ENCODE measurements around the gene CA12. TPM values are rescaled to one million over a fixed set of nuclear protein-coding genes. Genes with fewer than 3 reads are reported as not detected.

CA12 gene
- total and polyA plus RNA-seq, 12 donors, result under 0.01 to 1.4 (median 0.31) TPM; not detected in 2

DNA sequence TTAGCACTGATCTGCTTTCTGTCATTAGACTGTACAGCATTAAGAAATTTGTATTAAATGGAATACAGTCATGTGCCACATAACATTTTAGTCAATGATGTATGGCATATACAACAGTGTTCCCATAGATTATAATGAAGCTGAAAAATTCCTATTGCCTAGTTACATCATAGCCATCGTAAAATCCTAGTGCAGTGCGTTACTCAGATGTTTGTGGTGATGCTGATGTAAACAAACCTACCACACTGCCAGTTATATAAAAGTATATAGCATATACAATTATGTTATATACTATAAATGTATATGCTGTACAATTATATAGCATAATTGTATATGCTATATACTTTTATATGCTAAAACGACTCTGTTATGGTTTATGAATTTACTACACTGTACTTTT is 62.6 kb downstream of the CA12 start:
- 87 to 93% (median 89%) methylated on average over 3 of the region's 3 CpGs for WGBS, 4 donors
- H3K27ac ChIP-seq, result no peak overlapping the region
- no peaks in the 10 kb centered on the region for H3K4me1 ChIP-seq (replicated peaks in 1 of 2)
- no peaks in the 10 kb centered on the region for H3K36me3 ChIP-seq (replicated peaks in 1 of 2)
- no peaks in the 10 kb centered on the region for H3K9me3 ChIP-seq (replicated peaks in 1 of 3)
- no peak for DNase-seq
- H3K27me3 ChIP-seq, result no peaks in the 10 kb centered on the region
- intact Hi-C loops (cut with DNase I), result no loop called here
- TF ChIP-seq POLR2A (IDR thresholded peaks at IDR 0.05), result no peak
- no peak overlapping the region for H3K4me3 ChIP-seq

DNA sequence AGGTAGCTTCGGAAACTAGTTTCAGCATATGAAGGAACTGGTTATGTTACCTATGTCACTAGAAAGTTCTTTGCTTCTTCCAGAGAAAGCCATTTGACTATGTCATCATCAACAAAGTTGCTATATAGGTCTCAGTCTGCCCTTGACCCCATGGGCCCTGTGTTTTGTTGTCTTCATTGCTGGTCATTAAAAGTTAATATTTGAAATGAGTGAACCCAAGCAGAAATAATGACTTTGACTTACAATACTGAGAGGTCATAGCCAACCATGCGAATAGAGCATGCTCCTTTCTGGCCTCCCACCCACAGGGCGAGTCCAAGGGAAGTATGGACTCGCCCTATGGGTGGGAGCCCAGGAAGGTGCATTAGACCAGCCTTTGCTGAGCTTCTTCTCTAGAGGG is 63.3 kb downstream of the CA12 start:
- Histone ChIP-seq H3K27ac (no peak overlapping the region), H3K4me1 (replicated peaks in 1 of 2) (no peaks in the 10 kb centered on the region), H3K9me3 (replicated peaks in 1 of 3) (no peaks in the 10 kb centered on the region), H3K36me3 (replicated peaks in 1 of 2) (no peaks in the 10 kb centered on the region), H3K4me3 (no peak overlapping the region), H3K27me3 (no peaks in the 10 kb centered on the region)
- TF ChIP-seq, protein P1, sequence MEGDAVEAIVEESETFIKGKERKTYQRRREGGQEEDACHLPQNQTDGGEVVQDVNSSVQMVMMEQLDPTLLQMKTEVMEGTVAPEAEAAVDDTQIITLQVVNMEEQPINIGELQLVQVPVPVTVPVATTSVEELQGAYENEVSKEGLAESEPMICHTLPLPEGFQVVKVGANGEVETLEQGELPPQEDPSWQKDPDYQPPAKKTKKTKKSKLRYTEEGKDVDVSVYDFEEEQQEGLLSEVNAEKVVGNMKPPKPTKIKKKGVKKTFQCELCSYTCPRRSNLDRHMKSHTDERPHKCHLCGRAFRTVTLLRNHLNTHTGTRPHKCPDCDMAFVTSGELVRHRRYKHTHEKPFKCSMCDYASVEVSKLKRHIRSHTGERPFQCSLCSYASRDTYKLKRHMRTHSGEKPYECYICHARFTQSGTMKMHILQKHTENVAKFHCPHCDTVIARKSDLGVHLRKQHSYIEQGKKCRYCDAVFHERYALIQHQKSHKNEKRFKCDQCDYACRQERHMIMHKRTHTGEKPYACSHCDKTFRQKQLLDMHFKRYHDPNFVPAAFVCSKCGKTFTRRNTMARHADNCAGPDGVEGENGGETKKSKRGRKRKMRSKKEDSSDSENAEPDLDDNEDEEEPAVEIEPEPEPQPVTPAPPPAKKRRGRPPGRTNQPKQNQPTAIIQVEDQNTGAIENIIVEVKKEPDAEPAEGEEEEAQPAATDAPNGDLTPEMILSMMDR (IDR thresholded peaks at IDR 0.05), result no peak
- no peak for TF ChIP-seq POLR2A (IDR thresholded peaks at IDR 0.05)
- intact Hi-C loops (cut with DNase I), result no loop called here
- WGBS, 4 donors, result 93 to 97% (median 95%) methylated on average over 4 of the region's 4 CpGs
- no peak for DNase-seq

DNA sequence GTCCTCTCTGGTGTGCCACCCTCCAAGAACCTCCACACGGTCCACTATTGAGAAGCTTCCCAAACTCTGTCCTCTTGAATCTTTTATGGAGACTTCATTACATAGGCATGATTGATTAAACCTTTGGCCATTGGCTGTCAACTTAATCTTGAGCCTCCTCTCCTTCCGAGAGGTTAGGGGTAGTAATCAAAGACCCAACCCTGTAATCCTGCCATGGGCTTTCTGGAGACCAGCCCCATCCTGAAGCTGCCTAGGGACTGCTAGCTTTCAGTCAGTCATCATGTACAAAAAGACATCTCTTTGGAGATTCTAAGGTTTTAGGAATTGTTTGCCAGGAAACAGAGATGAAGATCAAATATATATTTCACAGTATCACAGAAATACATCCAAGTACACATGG is 67.2 kb downstream of the CA12 start:
- no peaks in the 10 kb centered on the region for H3K36me3 ChIP-seq (replicated peaks in 1 of 2)
- no peaks in the 10 kb centered on the region for H3K27me3 ChIP-seq
- WGBS, 4 donors, result 50 to 71% (median 60%) methylated on average over 2 of the region's 2 CpGs
- DNase-seq, result no peak
- H3K4me1 ChIP-seq (replicated peaks in 1 of 2), result no peaks in the 10 kb centered on the region
- no peaks in the 10 kb centered on the region for H3K9me3 ChIP-seq (replicated peaks in 1 of 3)
- H3K27ac ChIP-seq, result no peak overlapping the region
- intact Hi-C loops (cut with DNase I), result no loop called here
- TF ChIP-seq POLR2A (IDR thresholded peaks at IDR 0.05), result no peak
- TF ChIP-seq, protein P1 (IDR thresholded peaks at IDR 0.05), result no peak
- no peak overlapping the region for H3K4me3 ChIP-seq

DNA sequence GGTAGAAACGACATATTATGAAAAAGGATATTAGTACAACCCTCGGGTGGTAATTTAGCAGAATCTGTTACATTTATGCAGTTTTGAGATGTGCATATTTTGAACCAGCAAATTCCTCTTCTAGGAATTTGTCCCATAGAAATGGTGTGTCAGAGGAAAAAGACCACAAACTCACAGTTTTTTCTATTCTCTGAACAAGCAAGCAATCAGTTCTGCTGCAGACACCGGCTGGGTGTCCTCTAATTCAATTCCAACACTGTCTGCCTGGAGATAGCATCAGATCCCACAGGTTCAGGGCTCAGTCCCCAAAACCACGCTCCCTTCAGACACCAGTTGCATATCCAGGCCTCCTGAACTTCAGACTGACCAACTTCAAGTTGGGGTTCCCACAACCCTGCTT is 67.8 kb downstream of the CA12 start:
- Histone ChIP-seq H3K27ac (no peak overlapping the region), H3K4me3 (no peak overlapping the region), H3K27me3 (no peaks in the 10 kb centered on the region), H3K36me3 (replicated peaks in 1 of 2) (no peaks in the 10 kb centered on the region), H3K4me1 (replicated peaks in 1 of 2) (no peaks in the 10 kb centered on the region), H3K9me3 (replicated peaks in 1 of 3) (no peaks in the 10 kb centered on the region)
- TF ChIP-seq, protein P1 (IDR thresholded peaks at IDR 0.05), result no peak
- no peak for TF ChIP-seq POLR2A (IDR thresholded peaks at IDR 0.05)
- intact Hi-C loops (cut with DNase I), result no loop called here
- 86 to 91% (median 88%) methylated on average over 4 of the region's 4 CpGs for WGBS, 4 donors
- DNase-seq, result no peak

DNA sequence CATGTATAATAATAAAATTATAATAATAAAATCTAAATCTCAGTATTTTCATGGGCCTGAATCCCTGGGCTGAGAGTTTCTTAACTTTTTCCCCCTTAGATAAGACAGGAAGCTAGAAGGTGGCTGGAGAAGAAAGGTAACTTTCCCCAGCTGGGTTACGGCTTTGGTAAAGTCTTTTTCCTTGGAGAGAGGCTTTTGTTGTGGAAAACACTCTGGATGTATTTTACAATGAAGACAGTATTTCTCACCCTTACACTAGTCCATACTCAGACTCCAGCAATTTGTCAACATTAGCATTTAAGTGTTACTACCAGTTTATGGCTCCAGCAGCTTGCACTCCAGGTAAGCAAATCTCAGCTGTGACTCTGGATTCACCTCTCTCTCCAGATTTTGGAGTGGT is 69.4 kb downstream of the CA12 start:
- DNase-seq, result no peak
- intact Hi-C loops (cut with DNase I), result no loop called here
- WGBS, 4 donors, result 100% methylated on average over 1 of the region's 1 CpG

More for the DNA sequence above, 69.4 kb downstream of the CA12 start:
- no peaks in the 10 kb centered on the region for H3K36me3 ChIP-seq (replicated peaks in 1 of 2)
- no peak for TF ChIP-seq POLR2A (IDR thresholded peaks at IDR 0.05)
- TF ChIP-seq, protein P1 (IDR thresholded peaks at IDR 0.05), result no peak
- H3K4me1 ChIP-seq (replicated peaks in 1 of 2), result no peaks in the 10 kb centered on the region
- H3K27me3 ChIP-seq, result no peaks in the 10 kb centered on the region
- H3K4me3 ChIP-seq, result no peak overlapping the region
- H3K27ac ChIP-seq, result no peak overlapping the region
- no peaks in the 10 kb centered on the region for H3K9me3 ChIP-seq (replicated peaks in 1 of 3)
